DMS79 (cell line): Measurements from ENCODE around the gene EPHB6.

Experiments used
- DNase-seq: peaks from one replicate; lab custom pipeline; 2025; lab: John Stamatoyannopoulos, UW

Gene EPHB6

GRCh38 chr7:142864980-142865747 lies 10.3 kb downstream of the EPHB6 start:
- no peak for DNase-seq

DNA sequence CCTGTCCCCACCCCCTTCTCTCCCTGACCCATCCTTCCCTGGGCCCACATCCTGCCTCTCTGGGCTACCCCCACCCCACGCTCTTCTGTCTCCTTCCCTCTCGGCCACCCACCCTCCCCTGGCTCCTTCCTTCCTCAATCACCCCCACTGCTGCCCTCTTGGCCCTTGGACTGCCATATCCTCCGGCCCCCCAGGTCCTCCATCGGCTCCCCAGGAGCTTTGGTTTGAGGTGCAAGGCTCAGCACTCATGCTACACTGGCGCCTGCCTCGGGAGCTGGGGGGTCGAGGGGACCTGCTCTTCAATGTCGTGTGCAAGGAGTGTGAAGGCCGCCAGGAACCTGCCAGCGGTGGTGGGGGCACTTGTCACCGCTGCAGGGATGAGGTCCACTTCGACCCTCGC lies 10.9 kb downstream of the EPHB6 start:
- no peak for DNase-seq

DNA sequence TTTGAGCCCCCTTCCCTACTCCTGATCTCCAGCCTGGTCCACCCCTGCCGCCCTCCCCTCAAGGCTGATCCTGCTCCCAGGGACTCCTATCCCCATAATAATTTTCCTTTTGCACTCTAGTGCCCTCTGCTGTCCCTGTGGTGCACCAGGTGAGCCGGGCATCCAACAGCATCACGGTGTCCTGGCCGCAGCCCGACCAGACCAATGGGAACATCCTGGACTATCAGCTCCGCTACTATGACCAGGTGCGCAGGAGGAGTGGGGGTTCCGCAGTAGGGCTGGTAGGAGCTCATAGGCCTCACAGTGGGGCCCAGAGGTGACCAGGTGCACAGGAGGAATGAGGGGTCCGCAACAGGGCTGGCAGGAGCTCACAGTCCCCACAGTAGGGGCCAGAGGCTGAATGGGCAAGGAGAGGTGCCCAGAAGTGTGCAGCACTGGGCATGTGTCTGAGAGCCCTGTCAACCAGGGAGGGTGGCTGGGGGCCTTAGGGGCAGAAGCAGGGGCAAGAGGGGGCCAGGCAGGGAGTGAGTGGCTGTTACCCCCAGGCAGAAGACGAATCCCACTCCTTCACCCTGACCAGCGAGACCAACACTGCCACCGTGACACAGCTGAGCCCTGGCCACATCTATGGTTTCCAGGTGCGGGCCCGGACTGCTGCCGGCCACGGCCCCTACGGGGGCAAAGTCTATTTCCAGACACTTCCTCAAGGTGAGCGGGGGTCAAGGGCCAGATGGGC lies 11.7 kb downstream of the EPHB6 start:
- DNase-seq: no peak

DNA sequence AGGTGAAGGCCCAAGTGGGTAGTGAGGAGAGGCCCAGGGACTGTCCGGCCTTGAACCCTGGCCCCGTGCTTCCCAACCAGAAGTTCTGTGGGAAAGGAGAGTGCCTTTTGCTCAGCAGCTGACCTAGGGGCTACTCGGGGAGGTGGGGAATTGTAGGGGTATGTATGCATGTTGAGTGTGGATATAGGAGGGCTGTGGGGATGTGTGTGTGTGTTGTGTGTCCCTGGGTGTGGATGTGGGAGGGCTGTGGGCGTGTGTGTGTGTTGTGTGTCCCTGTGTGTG lies 12.2 kb downstream of the EPHB6 start:
- DNase-seq: no peak

DNA sequence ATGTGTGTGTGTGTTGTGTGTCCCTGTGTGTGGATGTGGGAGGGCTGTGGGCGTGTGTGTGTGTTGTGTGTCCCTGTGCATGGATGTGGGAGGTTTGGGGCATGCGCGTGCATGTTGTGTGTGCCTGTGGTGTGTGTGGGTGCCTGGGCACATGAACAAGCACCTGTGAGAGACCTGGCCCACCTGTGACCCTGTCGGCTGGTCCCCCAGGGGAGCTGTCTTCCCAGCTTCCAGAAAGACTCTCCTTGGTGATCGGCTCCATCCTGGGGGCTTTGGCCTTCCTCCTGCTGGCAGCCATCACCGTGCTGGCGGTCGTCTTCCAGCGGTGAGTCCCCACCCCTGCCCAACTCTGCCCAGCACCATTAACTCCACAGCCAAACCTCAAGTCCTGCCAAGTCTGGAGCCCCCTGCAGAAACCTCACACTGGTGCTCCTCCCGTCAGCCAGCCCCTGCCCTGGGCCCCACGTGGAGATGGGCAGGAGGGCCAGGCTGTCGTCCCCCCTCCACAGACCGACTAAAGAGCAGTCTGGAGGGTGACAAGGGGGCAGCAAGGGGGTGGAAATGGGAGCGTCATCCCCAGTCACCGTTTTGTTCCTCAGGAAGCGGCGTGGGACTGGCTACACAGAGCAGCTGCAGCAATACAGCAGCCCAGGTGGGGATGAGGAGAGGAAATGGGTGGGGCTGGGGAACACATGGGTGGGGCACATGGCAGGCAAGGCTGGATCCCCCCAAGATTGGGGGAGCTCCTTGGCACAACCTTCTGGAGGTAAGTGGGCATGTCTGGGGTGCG lies 12.7 kb downstream of the EPHB6 start:
- no peak for DNase-seq

DNA sequence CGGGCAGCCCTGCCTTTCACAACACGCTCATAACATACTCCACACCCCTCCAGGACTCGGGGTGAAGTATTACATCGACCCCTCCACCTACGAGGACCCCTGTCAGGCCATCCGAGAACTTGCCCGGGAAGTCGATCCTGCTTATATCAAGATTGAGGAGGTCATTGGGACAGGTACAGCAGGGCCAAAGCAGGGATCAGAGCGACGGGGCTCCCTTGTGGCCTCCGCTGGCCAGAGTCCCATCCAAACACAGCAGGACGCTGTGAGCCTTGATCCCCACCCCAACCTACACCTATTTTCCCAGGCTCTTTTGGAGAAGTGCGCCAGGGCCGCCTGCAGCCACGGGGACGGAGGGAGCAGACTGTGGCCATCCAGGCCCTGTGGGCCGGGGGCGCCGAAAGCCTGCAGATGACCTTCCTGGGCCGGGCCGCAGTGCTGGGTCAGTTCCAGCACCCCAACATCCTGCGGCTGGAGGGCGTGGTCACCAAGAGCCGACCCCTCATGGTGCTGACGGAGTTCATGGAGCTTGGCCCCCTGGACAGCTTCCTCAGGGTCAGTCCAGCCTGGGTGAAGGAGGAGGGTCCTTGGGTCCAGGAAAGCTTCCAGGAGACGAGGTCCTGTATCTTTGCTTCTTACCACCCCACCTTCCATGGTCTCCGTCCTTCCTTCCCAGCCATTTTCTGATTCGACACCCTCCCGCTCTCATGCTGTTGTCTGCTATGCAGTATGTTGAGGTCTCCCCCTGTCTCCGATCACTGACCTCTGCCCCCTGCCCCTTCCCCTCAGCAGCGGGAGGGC lies 13.5 kb downstream of the EPHB6 start:
- DNase-seq: no peak

DNA sequence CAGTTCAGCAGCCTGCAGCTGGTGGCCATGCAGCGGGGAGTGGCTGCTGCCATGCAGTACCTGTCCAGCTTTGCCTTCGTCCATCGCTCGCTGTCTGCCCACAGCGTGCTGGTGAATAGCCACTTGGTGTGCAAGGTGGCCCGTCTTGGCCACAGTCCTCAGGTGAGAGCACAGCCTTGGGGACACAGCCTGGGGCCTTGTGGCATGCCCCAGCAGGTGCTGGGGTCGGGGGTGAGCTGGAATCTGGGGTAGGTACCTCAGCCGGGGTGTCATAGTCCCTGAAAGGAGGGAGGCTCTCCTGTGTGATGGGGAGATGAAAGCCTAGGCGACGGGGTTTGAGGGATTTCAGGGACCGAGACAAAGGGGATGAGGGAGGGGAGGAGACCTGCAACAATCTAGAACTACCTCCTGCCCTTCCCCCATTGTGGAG lies 14.1 kb downstream of the EPHB6 start:
- DNase-seq: no peak

GRCh38 chr7:142869434-142869833 lies 14.6 kb downstream of the EPHB6 start:
- no peak for DNase-seq

- DNase-seq: no peak
Measured at GRCh38 chr7:142870147-142870559, 15.3 kb downstream of the EPHB6 start.

DNA sequence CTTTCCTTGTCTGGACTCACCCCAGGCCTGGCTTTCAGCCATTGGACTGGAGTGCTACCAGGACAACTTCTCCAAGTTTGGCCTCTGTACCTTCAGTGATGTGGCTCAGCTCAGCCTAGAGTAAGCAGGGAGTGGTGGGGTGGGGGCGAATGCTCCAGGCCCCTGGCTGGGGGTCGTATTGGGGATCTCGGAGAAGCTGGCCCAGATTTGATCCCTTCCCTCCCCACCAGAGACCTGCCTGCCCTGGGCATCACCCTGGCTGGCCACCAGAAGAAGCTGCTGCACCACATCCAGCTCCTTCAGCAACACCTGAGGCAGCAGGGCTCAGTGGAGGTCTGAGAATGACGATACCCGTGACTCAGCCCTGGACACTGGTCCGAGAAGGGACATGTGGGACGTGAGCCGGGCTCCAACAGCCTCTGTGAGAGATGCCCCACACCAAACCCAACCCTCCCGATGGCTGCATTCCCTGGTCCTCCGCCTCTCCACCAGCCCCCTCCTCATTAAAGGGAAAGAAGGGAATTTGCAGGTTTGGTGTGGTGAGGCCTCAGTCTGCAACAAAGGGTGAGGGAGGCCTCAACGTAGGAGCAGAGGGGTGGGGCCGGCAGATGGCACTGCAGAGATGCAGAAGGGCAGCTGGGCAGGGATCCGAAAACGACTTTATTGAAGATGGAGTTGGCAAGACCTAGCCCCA lies 15.8 kb downstream of the EPHB6 start:
- no peak for DNase-seq

GRCh38 chr7:142871260-142872105 lies 16.6 kb downstream of the EPHB6 start:
- no peak for DNase-seq

- no peak for DNase-seq
Measured at GRCh38 chr7:142872106-142872675, 17.3 kb downstream of the EPHB6 start.

DNA sequence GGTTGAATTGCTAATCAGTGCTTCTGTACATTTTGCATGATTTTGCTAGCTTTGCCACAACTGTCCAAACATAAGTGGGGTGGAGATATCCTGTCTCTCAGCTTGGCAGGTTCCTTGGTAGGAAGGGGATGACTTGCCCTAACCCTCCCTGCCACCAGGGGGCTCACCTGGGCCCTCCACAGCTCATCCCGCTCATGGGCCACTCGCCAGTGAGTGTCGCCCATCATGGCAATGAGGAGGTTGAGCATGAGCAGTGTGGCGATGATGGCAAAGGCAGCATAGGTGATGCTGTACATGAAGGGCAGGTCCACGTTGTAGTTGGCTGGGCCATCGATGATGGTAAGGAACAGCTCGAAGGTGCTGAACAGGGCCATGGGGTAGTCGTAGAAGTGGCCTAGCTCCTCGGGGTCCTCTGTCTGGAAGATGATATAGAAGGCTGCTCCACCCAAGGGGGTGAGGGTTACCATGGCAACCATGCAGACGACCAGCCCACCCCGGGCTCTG lies 18.5 kb downstream of the EPHB6 start:
- no peak for DNase-seq

DNA sequence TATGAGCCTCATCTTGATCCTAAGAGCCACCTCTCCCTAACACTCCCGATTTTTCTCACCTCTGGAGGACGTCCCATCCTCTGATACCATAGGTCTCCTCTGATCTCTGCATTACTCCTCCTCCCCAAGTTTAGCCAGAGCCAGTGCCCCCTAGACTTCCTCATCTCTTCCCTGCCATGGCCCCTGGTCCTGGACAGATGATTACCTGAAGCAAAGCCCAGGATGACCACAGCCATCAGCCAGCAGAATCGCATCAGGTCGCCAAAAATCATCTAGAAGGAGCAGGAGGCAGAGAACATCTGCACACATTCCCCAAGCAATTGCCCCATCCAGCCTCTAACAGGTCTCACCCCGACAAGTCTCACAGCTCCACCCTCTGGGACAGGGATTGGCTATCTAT lies 19.0 kb downstream of the EPHB6 start:
- DNase-seq: no peak

GRCh38 chr7:142874409-142874808 lies 19.5 kb downstream of the EPHB6 start:
- DNase-seq: no peak

DNA sequence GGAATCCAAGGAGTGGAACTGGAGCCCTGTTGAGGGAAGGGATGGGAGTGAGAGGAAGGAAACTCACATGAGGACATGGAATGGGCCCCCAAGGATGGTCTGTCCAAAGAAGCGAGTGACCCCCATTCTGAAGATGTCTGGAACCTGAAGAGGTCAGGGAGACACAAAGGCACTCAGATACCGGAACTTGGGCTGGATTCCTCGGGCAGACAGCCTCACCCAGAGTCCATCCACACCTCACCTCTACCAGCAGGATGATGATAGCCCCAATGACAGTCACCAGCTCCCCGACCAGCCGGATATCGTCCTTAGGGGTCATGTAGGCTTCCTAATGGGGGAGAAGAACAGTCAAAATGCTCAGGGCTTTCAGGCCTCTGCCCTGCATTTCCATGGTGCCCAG lies 20.0 kb downstream of the EPHB6 start:
- DNase-seq: no peak

- DNase-seq: no peak
Measured at GRCh38 chr7:142875456-142875855, 20.6 kb downstream of the EPHB6 start.

- DNase-seq: no peak
Measured at GRCh38 chr7:142876236-142876960, 21.5 kb downstream of the EPHB6 start.
